H1 (cell line): ENCODE results near the gene RHOG. TPM values are rescaled to one million over a fixed set of nuclear protein-coding genes. Genes with fewer than 3 reads are reported as not detected.

Experiments used
- YY1 ChIP-seq: IDR thresholded peaks from 2 replicates; pipeline ENCODE4 v1.6.1; 2011; ENCODE audit warnings: low read depth, mild to moderate bottlenecking, low read length
- polyA plus RNA-seq, 7 experiments: library from polyadenylated mRNA; depleted of rRNA in 3 of 7; stranded (reverse) in 5 of 7; unstranded in 2 of 7; fragments of >200 nt in 5 of 7; fragments of 200-250 nt in 2 of 7; gene quantifications; 1 replicate in 5 of 7; 2 replicates in 1 of 7; 4 replicates in 1 of 7; pipeline versions ENCODE4 v1.2.1 to v1.2.3, GENCODE V29; 2011 to 2013; ENCODE audit warnings: missing spikeins in 2 of 7, mixed read lengths in 2 of 7
- total RNA-seq: library from RNA; stranded (reverse); fragmentation: NEBNext Ultra II Directional; extraction: Animal tissue kit (Norgen Biotek cat#: 25700); gene quantifications from 2 replicates; pipeline ENCODE4 v1.2.1, GENCODE V29; 2021

RHOG gene
- total and polyA plus RNA-seq, 2 of the 8 experiments (the other 6 are each of a cell fraction or from before 2014, with no cell fraction given), result 28.3 to 69.6 TPM

GRCh38 chr11:3841426-3842350 is 929 bp upstream of the RHOG start (continued):
- no peak for TF ChIP-seq YY1
